ENCODE data around the gene ADAMTSL1. TPM values are rescaled to one million over a fixed set of nuclear protein-coding genes. Genes with fewer than 3 reads are reported as not detected.

ADAMTSL1 gene
- total RNA-seq, 2 experiments from 2014 or later = not detected

DNA sequence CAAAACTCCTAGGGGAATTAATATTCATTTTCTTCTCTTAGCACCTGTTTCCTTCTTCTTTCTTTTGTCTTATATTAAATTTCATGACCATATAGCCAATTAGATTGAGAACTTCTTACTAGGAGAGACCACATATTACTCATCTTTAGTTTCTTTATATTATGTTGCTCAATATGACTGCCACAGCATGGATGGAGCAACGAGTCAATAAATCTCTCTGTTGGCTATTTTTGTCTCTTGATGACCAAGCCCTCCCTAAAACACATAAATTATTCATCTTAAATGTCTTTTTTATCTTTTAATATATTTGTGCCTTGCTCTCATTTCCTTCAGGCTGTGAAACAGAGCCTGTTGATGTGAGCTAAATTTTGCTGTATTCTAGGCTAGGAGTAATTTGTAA, 123.0 kb downstream of the ADAMTSL1 start:
- Mint-ChIP-seq H3K4me3 (no peak overlapping the region), H3K4me1 (ENCODE audit: low read depth) (no peaks in the 10 kb centered on the region), H3K27ac (no peak overlapping the region), H3K36me3 (ENCODE audit: low read depth) (no peaks in the 10 kb centered on the region), H3K27me3 (peaks cover 2% of the 10 kb centered on the region), H3K9me3 (peaks cover 10% of the 10 kb centered on the region)
- intact Hi-C loops (cut with micrococcal nuclease) = no loop called here
- TF ChIP-seq, protein P1, sequence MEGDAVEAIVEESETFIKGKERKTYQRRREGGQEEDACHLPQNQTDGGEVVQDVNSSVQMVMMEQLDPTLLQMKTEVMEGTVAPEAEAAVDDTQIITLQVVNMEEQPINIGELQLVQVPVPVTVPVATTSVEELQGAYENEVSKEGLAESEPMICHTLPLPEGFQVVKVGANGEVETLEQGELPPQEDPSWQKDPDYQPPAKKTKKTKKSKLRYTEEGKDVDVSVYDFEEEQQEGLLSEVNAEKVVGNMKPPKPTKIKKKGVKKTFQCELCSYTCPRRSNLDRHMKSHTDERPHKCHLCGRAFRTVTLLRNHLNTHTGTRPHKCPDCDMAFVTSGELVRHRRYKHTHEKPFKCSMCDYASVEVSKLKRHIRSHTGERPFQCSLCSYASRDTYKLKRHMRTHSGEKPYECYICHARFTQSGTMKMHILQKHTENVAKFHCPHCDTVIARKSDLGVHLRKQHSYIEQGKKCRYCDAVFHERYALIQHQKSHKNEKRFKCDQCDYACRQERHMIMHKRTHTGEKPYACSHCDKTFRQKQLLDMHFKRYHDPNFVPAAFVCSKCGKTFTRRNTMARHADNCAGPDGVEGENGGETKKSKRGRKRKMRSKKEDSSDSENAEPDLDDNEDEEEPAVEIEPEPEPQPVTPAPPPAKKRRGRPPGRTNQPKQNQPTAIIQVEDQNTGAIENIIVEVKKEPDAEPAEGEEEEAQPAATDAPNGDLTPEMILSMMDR (IDR thresholded peaks at IDR 0.05) = no peak
- DNase-seq (no peak), ATAC-seq (no peak)
- POLR2A ChIA-PET = no interaction called here
- CTCF ChIA-PET = no interaction called here

DNA sequence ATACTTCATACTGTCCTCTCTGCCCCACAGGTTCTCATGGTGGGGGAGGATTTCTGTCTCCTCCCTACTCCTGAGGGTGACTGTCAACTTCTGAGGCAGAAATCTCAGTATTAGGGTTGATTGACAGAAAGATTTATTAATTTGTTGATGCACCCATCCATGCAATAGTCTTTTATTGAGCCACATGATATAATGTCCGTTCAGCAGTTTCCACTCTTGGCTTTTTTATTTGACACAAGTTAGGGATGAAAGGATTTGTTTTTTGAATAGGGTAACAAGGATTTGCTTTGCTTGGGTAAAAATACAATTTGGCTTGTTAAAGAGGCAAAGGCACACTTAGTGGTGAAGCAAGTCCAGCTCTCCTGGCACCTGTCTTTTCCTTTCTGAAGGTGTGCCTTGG, 125.0 kb downstream of the ADAMTSL1 start:
- CTCF ChIA-PET = no interaction called here
- POLR2A ChIA-PET = no interaction called here
- Mint-ChIP-seq H3K4me3 (no peak overlapping the region), H3K4me1 (ENCODE audit: low read depth) (no peaks in the 10 kb centered on the region), H3K27ac (no peak overlapping the region), H3K36me3 (ENCODE audit: low read depth) (no peaks in the 10 kb centered on the region), H3K9me3 (peaks cover 3% of the 10 kb centered on the region), H3K27me3 (peaks cover 2% of the 10 kb centered on the region)
- TF ChIP-seq, protein P1 (IDR thresholded peaks at IDR 0.05) = no peak
- no peak for DNase-seq
- ATAC-seq = no peak
- intact Hi-C loops (cut with micrococcal nuclease) = no loop called here

DNA sequence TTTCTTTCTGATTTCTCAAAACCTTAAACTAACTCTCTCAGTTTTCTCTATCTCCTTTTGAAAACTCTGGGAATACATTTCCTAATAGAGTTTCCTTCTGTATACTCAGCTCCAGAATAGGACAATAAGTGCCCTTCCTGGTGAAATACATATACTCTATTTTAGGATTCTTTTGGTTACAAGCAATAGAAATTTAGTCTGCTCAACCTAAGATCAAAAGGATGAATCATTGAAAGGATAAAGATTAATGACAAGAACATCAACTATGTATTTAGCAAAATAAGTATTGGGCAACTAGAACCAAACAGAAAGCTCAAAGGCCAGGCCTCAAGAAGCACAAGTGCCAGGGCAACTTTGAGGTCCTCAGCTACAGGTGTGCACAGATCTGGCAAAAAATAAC, 127.1 kb downstream of the ADAMTSL1 start:
- Mint-ChIP-seq H3K36me3 (ENCODE audit: low read depth) (no peaks in the 10 kb centered on the region), H3K4me1 (ENCODE audit: low read depth) (no peaks in the 10 kb centered on the region), H3K9me3 (no peaks in the 10 kb centered on the region), H3K4me3 (no peak overlapping the region), H3K27me3 (peaks cover 2% of the 10 kb centered on the region), H3K27ac (no peak overlapping the region)
- TF ChIP-seq, protein P1 (IDR thresholded peaks at IDR 0.05) = no peak
- POLR2A ChIA-PET = no interaction called here
- CTCF ChIA-PET = no interaction called here
- no peak for ATAC-seq
- intact Hi-C loops (cut with micrococcal nuclease) = no loop called here
- no peak for DNase-seq

DNA sequence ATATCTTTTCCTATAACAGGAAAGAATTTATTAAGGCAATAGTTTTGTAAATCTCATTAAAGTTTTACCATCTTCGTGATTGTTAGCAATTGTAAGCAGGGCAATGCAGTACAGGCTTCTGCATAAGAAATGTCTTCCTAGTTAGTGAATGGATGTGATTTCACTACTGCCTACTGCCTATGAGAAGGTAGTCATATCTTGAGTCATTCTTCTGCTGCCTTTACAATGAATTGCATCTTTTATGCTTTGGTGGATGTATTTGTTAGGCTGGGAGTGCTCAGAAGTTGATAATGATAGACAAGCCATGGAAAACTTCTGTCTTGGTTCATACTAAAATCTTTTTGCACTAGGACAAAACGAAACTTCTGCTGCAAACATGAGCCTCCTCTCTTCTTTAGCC, 128.0 kb downstream of the ADAMTSL1 start:
- ChIA-PET CTCF (no interaction called here), POLR2A (no interaction called here)
- no peak overlapping the region for H3K27ac Mint-ChIP-seq
- TF ChIP-seq, protein P1 (IDR thresholded peaks at IDR 0.05) = no peak
- no peak for ATAC-seq
- peaks cover 2% of the 10 kb centered on the region for H3K27me3 Mint-ChIP-seq
- intact Hi-C loops (cut with micrococcal nuclease) = no loop called here
- H3K9me3 Mint-ChIP-seq = no peaks in the 10 kb centered on the region
- H3K4me3 Mint-ChIP-seq = no peak overlapping the region
- no peaks in the 10 kb centered on the region for H3K36me3 Mint-ChIP-seq (ENCODE audit: low read depth)
- no peaks in the 10 kb centered on the region for H3K4me1 Mint-ChIP-seq (ENCODE audit: low read depth)
- no peak for DNase-seq

DNA sequence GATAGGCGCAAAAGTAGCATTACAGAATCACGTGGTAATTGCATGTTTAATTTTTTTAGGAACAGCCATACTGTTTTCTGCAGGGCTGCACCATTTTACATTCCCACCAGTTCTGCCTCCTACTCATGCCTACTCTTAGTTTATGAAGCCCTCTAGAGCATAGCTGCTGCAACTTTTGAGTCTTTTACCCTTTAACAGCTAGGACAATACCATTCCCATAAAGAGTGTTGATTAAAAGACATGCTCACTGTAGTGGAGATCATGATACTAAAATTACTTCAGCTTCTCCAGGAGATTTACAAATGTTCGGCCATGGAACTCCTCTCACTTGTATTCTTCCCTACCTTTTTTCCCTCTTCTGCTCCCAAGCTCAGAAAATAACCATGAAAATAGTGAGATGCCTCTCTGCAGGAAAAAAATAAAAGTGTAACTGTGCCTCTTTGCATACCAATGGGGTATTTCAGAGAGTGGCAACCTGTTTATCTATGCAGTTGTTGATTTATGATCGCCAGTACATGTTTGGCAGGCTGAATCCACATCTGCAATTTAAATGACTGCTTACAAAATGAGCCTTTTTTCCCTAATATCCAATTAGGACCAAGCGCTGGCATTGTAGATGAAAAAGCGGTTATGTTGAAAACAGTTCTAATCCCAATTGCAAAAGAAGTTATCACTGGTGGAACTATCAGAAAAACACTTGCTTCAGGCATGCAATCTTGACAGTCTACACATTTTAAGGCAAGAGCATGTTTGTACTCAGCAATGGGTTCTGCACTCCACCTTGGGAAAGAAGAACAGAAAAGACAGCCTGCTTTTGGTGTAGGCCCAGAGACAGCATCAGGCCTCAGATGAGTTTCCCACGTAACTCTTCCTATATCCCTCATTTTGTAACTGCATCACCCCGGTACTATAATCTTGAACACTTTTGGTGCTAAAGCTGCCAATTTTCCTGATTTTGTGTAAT, 131.1 kb downstream of the ADAMTSL1 start:
- TF ChIP-seq, protein P1 (IDR thresholded peaks at IDR 0.05) = no peak
- no peak overlapping the region for H3K4me3 Mint-ChIP-seq
- POLR2A ChIA-PET = no interaction called here

More for the DNA sequence above, 131.1 kb downstream of the ADAMTSL1 start:
- intact Hi-C loops (cut with micrococcal nuclease) = no loop called here
- H3K9me3 Mint-ChIP-seq = no peaks in the 10 kb centered on the region
- CTCF ChIA-PET = no interaction called here
- H3K27ac Mint-ChIP-seq = no peak overlapping the region
- ATAC-seq (no peak), DNase-seq (no peak)
- H3K27me3 Mint-ChIP-seq = peaks cover 2% of the 10 kb centered on the region
- no peaks in the 10 kb centered on the region for H3K4me1 Mint-ChIP-seq (ENCODE audit: low read depth)
- H3K36me3 Mint-ChIP-seq (ENCODE audit: low read depth) = no peaks in the 10 kb centered on the region
